Heart left ventricle (tissue), 13 donors: ENCODE results near the gene BAX.

Experiments
- POLR2A ChIP-seq, 2 donors: fragments of 450-650 bp; IDR thresholded peaks; one replicate each; pipeline ENCODE4 v1.6.1; 2017; ENCODE audit warnings: antibody characterized with exemption in 2 of 2, mild to moderate bottlenecking in 2 of 2, moderate library complexity in 2 of 2
- TF ChIP-seq, protein P1 (sequence below), 12 donors: fragments of 200-600 bp; sonication (generic) in 4 of 12; IDR thresholded peaks; one replicate each; pipeline versions ENCODE4 v1.5.0 to v1.8.0; 2018 to 2022; ENCODE audit warnings: antibody characterized with exemption in 12 of 12, mild to moderate bottlenecking in 5 of 12
- donor health status: ischemic (EF 13 %, LVEDD 7.1; RV severe dilation, severe dysfunction).
- donor health status: DM: no; HTN: yes; CAD: no.
- donor health status: DM: no; HTN: no; CAD: no.
- donor health status: ischemic (EF 25% LVEDD 6.9; RV normal size, moderate dysfunction).
- donor health status: ischemic (EF 25% LVEDD 5.7; RV mildly dilated, moderate dysfunction).
- donor health status: ischemic (EF 35%, LVEDD 5.7; RV mildly dilated, moderate dysfunction).
- donor health status: nonischemic (EF 11% LVEDD 7.7; RV severe dilation, severe dysfunction).
- donor health status: DM: yes; HTN: yes; CAD: no.
- donor health status: PGD.
- donor health status: ischemic (EF 29% LVEDD 5.4; RV normal size, mild dysfunction).
- donor health status: nonischemic (EF 23%, LVEDD 6.1; RV moderate dilation, normal function).

DNA sequence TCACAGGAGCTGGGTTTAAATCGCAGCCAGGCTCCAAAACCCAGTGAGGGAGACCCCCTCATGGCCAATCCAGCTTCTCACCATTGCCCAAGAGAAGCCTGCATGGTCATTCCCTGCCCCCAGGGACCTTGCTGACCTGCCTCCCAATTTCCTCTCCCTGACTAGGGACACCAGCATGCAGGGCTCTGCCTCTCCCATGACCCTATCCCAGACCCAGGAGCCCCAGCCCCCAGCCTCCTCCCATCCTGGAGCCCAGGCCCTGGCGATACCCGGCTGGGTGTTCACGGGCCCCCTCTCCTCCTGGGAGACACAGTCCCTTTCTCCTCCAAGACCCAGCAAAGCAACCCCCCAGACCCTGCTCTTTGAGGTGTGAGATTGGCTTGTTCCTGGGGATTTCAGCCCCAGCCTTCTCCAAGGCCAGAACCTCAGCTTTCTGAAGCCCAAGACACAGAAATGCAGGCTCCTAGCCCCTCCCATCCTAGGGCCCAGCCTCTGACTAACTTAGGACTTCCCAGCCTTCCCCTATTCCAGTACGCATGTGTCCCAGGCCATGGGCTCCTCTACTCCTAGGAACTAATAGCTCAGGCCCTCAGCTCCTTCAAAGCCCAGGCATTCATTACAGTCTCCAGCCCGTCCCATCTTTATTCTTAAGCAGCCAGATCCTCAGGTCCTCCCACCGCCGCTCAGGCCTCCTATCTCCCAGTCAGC, 37.4 kb downstream of the BAX start:
- TF ChIP-seq, protein P1, sequence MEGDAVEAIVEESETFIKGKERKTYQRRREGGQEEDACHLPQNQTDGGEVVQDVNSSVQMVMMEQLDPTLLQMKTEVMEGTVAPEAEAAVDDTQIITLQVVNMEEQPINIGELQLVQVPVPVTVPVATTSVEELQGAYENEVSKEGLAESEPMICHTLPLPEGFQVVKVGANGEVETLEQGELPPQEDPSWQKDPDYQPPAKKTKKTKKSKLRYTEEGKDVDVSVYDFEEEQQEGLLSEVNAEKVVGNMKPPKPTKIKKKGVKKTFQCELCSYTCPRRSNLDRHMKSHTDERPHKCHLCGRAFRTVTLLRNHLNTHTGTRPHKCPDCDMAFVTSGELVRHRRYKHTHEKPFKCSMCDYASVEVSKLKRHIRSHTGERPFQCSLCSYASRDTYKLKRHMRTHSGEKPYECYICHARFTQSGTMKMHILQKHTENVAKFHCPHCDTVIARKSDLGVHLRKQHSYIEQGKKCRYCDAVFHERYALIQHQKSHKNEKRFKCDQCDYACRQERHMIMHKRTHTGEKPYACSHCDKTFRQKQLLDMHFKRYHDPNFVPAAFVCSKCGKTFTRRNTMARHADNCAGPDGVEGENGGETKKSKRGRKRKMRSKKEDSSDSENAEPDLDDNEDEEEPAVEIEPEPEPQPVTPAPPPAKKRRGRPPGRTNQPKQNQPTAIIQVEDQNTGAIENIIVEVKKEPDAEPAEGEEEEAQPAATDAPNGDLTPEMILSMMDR (IDR thresholded peaks at IDR 0.05) = no peak
- peak in 1 of 2 donors; percentile 55 for TF ChIP-seq POLR2A (IDR thresholded peaks at IDR 0.05)
